PC-9 (cell line): Measurements from ENCODE around the gene MTHFD1.

Source experiments
- EZH2 ChIP-seq: fragments of 200-600 bp; sonication (generic); IDR thresholded peaks from 2 replicates; pipeline ENCODE4 v1.8.0; 2017; ENCODE audit warnings: antibody characterized with exemption, low read depth
- TF ChIP-seq, protein P1 (sequence below): fragments of 200-600 bp; sonication (generic); conservative IDR thresholded peaks from 2 replicates; pipeline ENCODE4 v1.6.1; 2017; ENCODE audit warnings: mixed run types, antibody characterized with exemption, mild to moderate bottlenecking, moderate library complexity

DNA sequence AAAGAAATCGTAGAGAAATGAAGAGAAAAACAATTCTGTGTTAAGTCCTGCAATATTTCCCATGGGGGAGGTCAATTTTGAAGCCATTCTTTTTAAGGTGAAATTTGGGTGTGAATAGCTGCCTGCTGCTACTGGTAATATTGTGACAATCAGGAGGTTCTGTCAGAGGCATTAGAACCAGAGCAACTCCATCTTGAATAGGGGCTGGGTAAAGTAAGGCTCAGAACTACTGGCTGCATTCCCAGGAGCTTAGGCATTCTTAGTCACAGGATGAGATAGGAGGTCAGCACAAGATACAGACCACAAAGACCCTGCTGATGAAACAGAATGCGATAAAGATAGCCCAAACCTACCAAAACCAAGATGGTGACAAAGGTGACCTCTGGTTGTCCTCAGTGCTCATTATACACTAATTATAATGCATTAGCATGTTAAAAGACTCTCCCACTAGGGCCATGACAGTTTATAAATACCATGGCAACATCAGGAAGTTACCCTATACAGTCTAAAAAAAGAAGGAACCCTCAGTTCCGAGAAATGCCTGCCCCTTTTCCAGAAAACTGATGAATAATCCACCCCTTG is 24.8 kb upstream of the MTHFD1 start:
- TF ChIP-seq, protein P1, sequence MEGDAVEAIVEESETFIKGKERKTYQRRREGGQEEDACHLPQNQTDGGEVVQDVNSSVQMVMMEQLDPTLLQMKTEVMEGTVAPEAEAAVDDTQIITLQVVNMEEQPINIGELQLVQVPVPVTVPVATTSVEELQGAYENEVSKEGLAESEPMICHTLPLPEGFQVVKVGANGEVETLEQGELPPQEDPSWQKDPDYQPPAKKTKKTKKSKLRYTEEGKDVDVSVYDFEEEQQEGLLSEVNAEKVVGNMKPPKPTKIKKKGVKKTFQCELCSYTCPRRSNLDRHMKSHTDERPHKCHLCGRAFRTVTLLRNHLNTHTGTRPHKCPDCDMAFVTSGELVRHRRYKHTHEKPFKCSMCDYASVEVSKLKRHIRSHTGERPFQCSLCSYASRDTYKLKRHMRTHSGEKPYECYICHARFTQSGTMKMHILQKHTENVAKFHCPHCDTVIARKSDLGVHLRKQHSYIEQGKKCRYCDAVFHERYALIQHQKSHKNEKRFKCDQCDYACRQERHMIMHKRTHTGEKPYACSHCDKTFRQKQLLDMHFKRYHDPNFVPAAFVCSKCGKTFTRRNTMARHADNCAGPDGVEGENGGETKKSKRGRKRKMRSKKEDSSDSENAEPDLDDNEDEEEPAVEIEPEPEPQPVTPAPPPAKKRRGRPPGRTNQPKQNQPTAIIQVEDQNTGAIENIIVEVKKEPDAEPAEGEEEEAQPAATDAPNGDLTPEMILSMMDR = no peak
- TF ChIP-seq EZH2 = no peak
